NT2/D1 (cell line): Measurements from ENCODE around the gene MAST4.

ENCODE experiments used
- DNase-seq: peaks from one replicate; pipeline ENCODE4 v3.0.0-alpha.2; 2011; ENCODE audit warnings: low read depth, low spot score
- H3K27me3 ChIP-seq: 2 replicates; pipeline ENCODE4 v1.6.0; 2011; ENCODE audit warnings: mild to moderate bottlenecking; ENCODE audit not compliant: insufficient read length, insufficient read depth
- H3K36me3 ChIP-seq: 2 replicates; pipeline ENCODE4 v1.6.1; 2011; ENCODE audit warnings: mild to moderate bottlenecking, low read length, mixed read lengths; ENCODE audit not compliant: insufficient read depth, insufficient read length
- H3K4me1 ChIP-seq: 2 replicates; pipeline ENCODE4 v1.5.1; 2011; ENCODE audit not compliant: insufficient read depth, insufficient read length
- H3K4me3 ChIP-seq: 2 replicates; pipeline ENCODE4 v1.5.1; 2011; ENCODE audit warnings: low read depth; ENCODE audit not compliant: insufficient read length
- H3K9ac ChIP-seq: 2 replicates; pipeline ENCODE4 v1.6.0; 2011; ENCODE audit warnings: low read depth; ENCODE audit not compliant: insufficient read length
- H3K9me3 ChIP-seq: 2 replicates; pipeline ENCODE4 v1.5.1; 2011; ENCODE audit warnings: mild to moderate bottlenecking, low read length; ENCODE audit not compliant: insufficient read depth
- SUZ12 ChIP-seq: IDR thresholded peaks from 2 replicates; pipeline ENCODE4 v1.6.1; 2011; ENCODE audit not compliant: insufficient read length, insufficient read depth; ENCODE audit errors: extremely low read depth
- YY1 ChIP-seq: IDR thresholded peaks from 2 replicates; pipeline ENCODE4 v1.6.1; 2011; ENCODE audit not compliant: insufficient read length, insufficient read depth
- ZNF274 ChIP-seq: IDR thresholded peaks from 2 replicates; pipeline ENCODE4 v1.6.1; 2011; ENCODE audit warnings: mild to moderate bottlenecking, low read depth, low read length

MAST4 gene

GRCh38 chr5:66976108-66976507 is 379.9 kb downstream of the MAST4 start:
- Histone ChIP-seq H3K4me3 (no peak overlapping the region), H3K9ac (no peak overlapping the region), H3K27me3 (no peaks in the 10 kb centered on the region), H3K4me1 (no peaks in the 10 kb centered on the region), H3K36me3 (no peaks in the 10 kb centered on the region), H3K9me3 (no peaks in the 10 kb centered on the region)
- DNase-seq: no peak
- no peak for TF ChIP-seq SUZ12
- TF ChIP-seq YY1: no peak
- TF ChIP-seq ZNF274: no peak

GRCh38 chr5:66979738-66980137 is 383.5 kb downstream of the MAST4 start:
- Histone ChIP-seq H3K4me1 (no peaks in the 10 kb centered on the region), H3K9me3 (no peaks in the 10 kb centered on the region), H3K27me3 (no peaks in the 10 kb centered on the region), H3K4me3 (no peak overlapping the region), H3K36me3 (no peaks in the 10 kb centered on the region), H3K9ac (no peak overlapping the region)
- TF ChIP-seq ZNF274: no peak
- no peak for TF ChIP-seq YY1
- TF ChIP-seq SUZ12: no peak
- DNase-seq: no peak

GRCh38 chr5:66981266-66982055 is 385.3 kb downstream of the MAST4 start:
- no peak overlapping the region for H3K4me3 ChIP-seq
- H3K9me3 ChIP-seq: no peaks in the 10 kb centered on the region
- H3K9ac ChIP-seq: no peak overlapping the region
- no peaks in the 10 kb centered on the region for H3K27me3 ChIP-seq
- no peaks in the 10 kb centered on the region for H3K4me1 ChIP-seq
- no peaks in the 10 kb centered on the region for H3K36me3 ChIP-seq
- DNase-seq: no peak
- TF ChIP-seq SUZ12: no peak
- no peak for TF ChIP-seq ZNF274
- no peak for TF ChIP-seq YY1

- H3K27me3 ChIP-seq: no peaks in the 10 kb centered on the region
- no peaks in the 10 kb centered on the region for H3K4me1 ChIP-seq
- H3K9ac ChIP-seq: no peak overlapping the region
- no peak for DNase-seq
- H3K36me3 ChIP-seq: no peaks in the 10 kb centered on the region
- no peak overlapping the region for H3K4me3 ChIP-seq
- no peaks in the 10 kb centered on the region for H3K9me3 ChIP-seq
- no peak for TF ChIP-seq SUZ12
- no peak for TF ChIP-seq ZNF274
- TF ChIP-seq YY1: no peak
These were observed 385.8 kb downstream of the MAST4 start for GRCh38 chr5:66982056-66982387.

GRCh38 chr5:66982470-66982869 is 386.3 kb downstream of the MAST4 start:
- H3K4me3 ChIP-seq: no peak overlapping the region
- DNase-seq: no peak
- H3K4me1 ChIP-seq: no peaks in the 10 kb centered on the region
- no peaks in the 10 kb centered on the region for H3K9me3 ChIP-seq
- H3K9ac ChIP-seq: no peak overlapping the region
- no peaks in the 10 kb centered on the region for H3K36me3 ChIP-seq
- TF ChIP-seq SUZ12 (no peak), YY1 (no peak), ZNF274 (no peak)
- H3K27me3 ChIP-seq: no peaks in the 10 kb centered on the region

- no peak overlapping the region for H3K9ac ChIP-seq
- H3K9me3 ChIP-seq: no peaks in the 10 kb centered on the region
These were observed 389.2 kb downstream of the MAST4 start for GRCh38 chr5:66985417-66985816.

GRCh38 chr5:66986009-66986408 is 389.8 kb downstream of the MAST4 start:
- DNase-seq: no peak
- Histone ChIP-seq H3K9me3 (no peaks in the 10 kb centered on the region), H3K4me3 (no peak overlapping the region), H3K27me3 (no peaks in the 10 kb centered on the region), H3K4me1 (no peaks in the 10 kb centered on the region), H3K9ac (no peak overlapping the region), H3K36me3 (no peaks in the 10 kb centered on the region)
- TF ChIP-seq ZNF274 (no peak), SUZ12 (no peak), YY1 (no peak)

More at GRCh38 chr5:66985417-66985816, 389.2 kb downstream of the MAST4 start:
- Histone ChIP-seq H3K4me3 (no peak overlapping the region), H3K4me1 (no peaks in the 10 kb centered on the region), H3K36me3 (no peaks in the 10 kb centered on the region), H3K27me3 (no peaks in the 10 kb centered on the region)
- no peak for TF ChIP-seq SUZ12
- TF ChIP-seq ZNF274: no peak
- TF ChIP-seq YY1: no peak
- DNase-seq: no peak
